NT2/D1 (cell line): ENCODE measurements around the gene FASTKD3.
A peak's percentile ranks its signal among the peaks of the same experiment; 100 is the strongest.

Experiments
- DNase-seq: peaks from one replicate; pipeline ENCODE4 v3.0.0-alpha.2; 2011; ENCODE audit warnings: low read depth, low spot score
- H3K27me3 ChIP-seq: 2 replicates; pipeline ENCODE4 v1.6.0; 2011; ENCODE audit warnings: mild to moderate bottlenecking; ENCODE audit not compliant: insufficient read length, insufficient read depth
- H3K36me3 ChIP-seq: 2 replicates; pipeline ENCODE4 v1.6.1; 2011; ENCODE audit warnings: mild to moderate bottlenecking, low read length, mixed read lengths; ENCODE audit not compliant: insufficient read depth, insufficient read length
- H3K4me1 ChIP-seq: 2 replicates; pipeline ENCODE4 v1.5.1; 2011; ENCODE audit not compliant: insufficient read depth, insufficient read length
- H3K4me3 ChIP-seq: 2 replicates; pipeline ENCODE4 v1.5.1; 2011; ENCODE audit warnings: low read depth; ENCODE audit not compliant: insufficient read length
- H3K9ac ChIP-seq: 2 replicates; pipeline ENCODE4 v1.6.0; 2011; ENCODE audit warnings: low read depth; ENCODE audit not compliant: insufficient read length
- H3K9me3 ChIP-seq: 2 replicates; pipeline ENCODE4 v1.5.1; 2011; ENCODE audit warnings: mild to moderate bottlenecking, low read length; ENCODE audit not compliant: insufficient read depth
- SUZ12 ChIP-seq: IDR thresholded peaks from 2 replicates; pipeline ENCODE4 v1.6.1; 2011; ENCODE audit not compliant: insufficient read length, insufficient read depth; ENCODE audit errors: extremely low read depth
- YY1 ChIP-seq: IDR thresholded peaks from 2 replicates; pipeline ENCODE4 v1.6.1; 2011; ENCODE audit not compliant: insufficient read length, insufficient read depth
- ZNF274 ChIP-seq: IDR thresholded peaks from 2 replicates; pipeline ENCODE4 v1.6.1; 2011; ENCODE audit warnings: mild to moderate bottlenecking, low read depth, low read length

Gene FASTKD3

DNA sequence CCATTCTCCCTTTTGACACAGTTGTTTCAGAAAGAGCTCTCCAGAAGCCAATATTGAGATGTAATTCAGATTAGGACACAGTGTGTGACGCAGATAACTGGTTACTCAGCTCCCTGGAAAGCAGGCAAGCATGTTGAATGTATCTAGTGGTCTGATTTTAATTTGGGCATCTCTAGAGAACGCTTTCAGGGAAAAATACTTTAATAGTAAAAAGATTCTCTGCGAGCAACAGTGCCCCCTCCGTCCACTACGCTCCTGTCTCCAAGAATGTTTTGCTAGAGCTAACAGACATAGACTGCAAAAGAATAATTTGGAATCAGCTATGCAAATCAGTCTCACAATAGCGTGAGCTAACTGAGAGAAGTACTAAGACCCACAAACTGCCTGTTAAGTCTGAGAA is 41.2 kb downstream of the FASTKD3 start:
- no peak for DNase-seq
- Histone ChIP-seq H3K27me3 (no peaks in the 10 kb centered on the region), H3K9me3 (no peaks in the 10 kb centered on the region), H3K4me1 (no peaks in the 10 kb centered on the region), H3K36me3 (peaks cover 6% of the 10 kb centered on the region), H3K9ac (no peak overlapping the region), H3K4me3 (no peak overlapping the region)
- TF ChIP-seq ZNF274 = no peak
- no peak for TF ChIP-seq SUZ12
- no peak for TF ChIP-seq YY1

GRCh38 chr5:7825630-7826029 is 43.2 kb downstream of the FASTKD3 start:
- Histone ChIP-seq H3K4me3 (no peak overlapping the region), H3K9ac (no peak overlapping the region), H3K9me3 (no peaks in the 10 kb centered on the region), H3K27me3 (no peaks in the 10 kb centered on the region), H3K36me3 (peaks cover 12% of the 10 kb centered on the region), H3K4me1 (no peaks in the 10 kb centered on the region)
- TF ChIP-seq YY1 (no peak), SUZ12 (no peak), ZNF274 (no peak)
- DNase-seq = no peak

GRCh38 chr5:7824995-7825394 is 43.8 kb downstream of the FASTKD3 start:
- Histone ChIP-seq H3K9me3 (no peaks in the 10 kb centered on the region), H3K4me3 (no peak overlapping the region), H3K27me3 (no peaks in the 10 kb centered on the region), H3K36me3 (peaks cover 12% of the 10 kb centered on the region), H3K4me1 (no peaks in the 10 kb centered on the region), H3K9ac (no peak overlapping the region)
- no peak for DNase-seq
- TF ChIP-seq ZNF274 = no peak
- no peak for TF ChIP-seq YY1
- TF ChIP-seq SUZ12 = no peak

DNA sequence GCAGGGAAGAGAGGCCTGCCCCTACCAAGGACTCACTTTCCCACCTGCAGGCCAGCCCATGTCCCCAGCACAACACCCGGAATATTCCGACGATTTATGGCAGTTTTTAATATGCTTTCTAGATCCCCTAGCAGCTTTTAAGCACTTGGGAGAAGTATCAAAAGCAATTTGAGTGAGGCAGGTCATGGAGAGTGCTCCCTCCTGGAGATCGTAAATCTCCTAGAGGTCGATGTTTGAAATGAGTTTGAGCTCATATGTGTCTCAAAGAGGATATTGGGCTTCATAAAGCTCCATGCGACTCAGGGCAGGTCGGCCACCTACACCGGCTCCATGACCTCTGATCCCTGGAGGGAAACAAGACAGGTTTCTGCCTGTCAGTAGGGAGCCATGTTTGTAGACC is 45.2 kb downstream of the FASTKD3 start:
- H3K4me3 ChIP-seq = no peak overlapping the region
- no peaks in the 10 kb centered on the region for H3K27me3 ChIP-seq
- no peaks in the 10 kb centered on the region for H3K4me1 ChIP-seq
- no peak for DNase-seq
- H3K9me3 ChIP-seq = no peaks in the 10 kb centered on the region
- no peak overlapping the region for H3K9ac ChIP-seq
- TF ChIP-seq ZNF274 = no peak
- TF ChIP-seq YY1 = no peak
- no peak for TF ChIP-seq SUZ12
- H3K36me3 ChIP-seq = peaks cover 12% of the 10 kb centered on the region

GRCh38 chr5:7822449-7822848 is 46.4 kb downstream of the FASTKD3 start:
- Histone ChIP-seq H3K9me3 (no peaks in the 10 kb centered on the region), H3K27me3 (no peaks in the 10 kb centered on the region), H3K9ac (no peak overlapping the region), H3K4me1 (no peaks in the 10 kb centered on the region), H3K4me3 (no peak overlapping the region), H3K36me3 (peaks cover 12% of the 10 kb centered on the region)
- no peak for DNase-seq
- TF ChIP-seq YY1 (no peak), SUZ12 (no peak), ZNF274 (no peak)

GRCh38 chr5:7816535-7816901 is 52.3 kb downstream of the FASTKD3 start:
- H3K9me3 ChIP-seq = no peaks in the 10 kb centered on the region
- TF ChIP-seq YY1 = no peak
- TF ChIP-seq ZNF274 = no peak
- H3K4me1 ChIP-seq = peaks cover 2% of the 10 kb centered on the region
- no peak overlapping the region for H3K4me3 ChIP-seq
- DNase-seq = no peak
- H3K9ac ChIP-seq = peak overlapping the region; percentile 27
- H3K36me3 ChIP-seq = peaks cover 2% of the 10 kb centered on the region
- no peaks in the 10 kb centered on the region for H3K27me3 ChIP-seq

DNA sequence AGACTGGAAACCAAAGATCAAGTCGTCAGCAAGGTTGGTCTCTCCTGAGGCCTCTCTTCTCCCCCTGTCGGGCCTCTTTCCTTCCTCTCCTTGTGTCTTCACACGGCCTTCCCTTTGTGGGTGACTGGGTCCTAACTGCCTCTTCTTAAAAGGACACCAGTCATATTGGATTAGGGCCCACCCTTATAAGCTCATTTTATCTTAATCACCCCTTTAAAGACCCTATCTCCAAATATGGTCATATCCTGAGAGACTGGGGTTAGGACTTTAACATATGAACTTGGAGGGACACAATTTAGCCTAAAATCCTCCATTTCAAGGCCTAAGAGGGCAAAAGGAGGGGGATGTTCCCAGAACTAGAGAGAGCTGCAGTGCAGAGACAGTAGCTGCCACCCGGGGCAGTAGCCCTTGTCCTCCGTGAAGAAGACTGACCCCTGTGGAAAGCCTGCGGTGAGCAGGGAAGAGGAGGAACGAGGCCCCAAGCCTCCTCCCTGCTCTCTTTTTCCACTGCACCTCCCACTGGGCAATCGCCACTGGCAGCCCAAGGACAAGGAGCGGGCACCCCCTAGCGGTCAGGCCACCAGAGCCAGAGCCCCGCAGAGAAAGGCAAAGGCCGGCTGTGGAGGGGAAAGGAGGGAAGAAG is 52.8 kb downstream of the FASTKD3 start:
- H3K4me3 ChIP-seq = no peak overlapping the region
- no peaks in the 10 kb centered on the region for H3K27me3 ChIP-seq

More for the DNA sequence above, 52.8 kb downstream of the FASTKD3 start:
- DNase-seq = peak; percentile 67
- Histone ChIP-seq H3K36me3 (no peaks in the 10 kb centered on the region), H3K4me1 (peaks cover 2% of the 10 kb centered on the region), H3K9me3 (no peaks in the 10 kb centered on the region), H3K9ac (no peak overlapping the region)
- TF ChIP-seq ZNF274 (no peak), YY1 (no peak), SUZ12 (no peak)
